GM18861 (cell line): ENCODE measurements around the gene DPH5.
"Not testable (repeated sequence)": the region's sequence is repeated elsewhere in the genome, so short reads cannot be mapped to it uniquely, and the experiment has no call there.

ENCODE experiments used
- ATAC-seq: cut with Tn5 transposase; IDR thresholded peaks from one replicate; pipeline ENCODE4 v1.9.1; 2021; ENCODE audit not compliant: unreplicated experiment

DPH5 gene

GRCh38 chr1:101032129-101032528 lies 6.5 kb upstream of the DPH5 start:
- ATAC-seq = not testable (repeated sequence)

DNA sequence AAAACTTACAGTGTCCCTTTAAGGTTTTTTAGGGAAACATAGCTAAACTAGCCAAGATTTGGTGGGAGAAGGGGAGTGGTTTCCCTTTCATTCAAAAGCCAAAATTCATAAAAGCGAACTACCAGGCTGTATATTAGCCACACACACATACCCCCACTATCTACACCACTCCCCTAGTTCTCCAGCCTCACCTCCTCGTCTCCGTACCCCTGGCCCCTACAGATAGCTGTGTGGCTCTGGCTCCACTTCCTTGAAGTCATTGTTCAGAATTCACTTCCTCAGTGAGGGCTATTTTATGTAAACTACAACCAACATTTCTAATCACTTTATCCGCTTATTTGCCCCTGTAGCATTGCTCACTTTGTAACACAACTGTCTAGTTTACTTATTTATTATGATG lies 5.3 kb upstream of the DPH5 start:
- no peak for ATAC-seq

DNA sequence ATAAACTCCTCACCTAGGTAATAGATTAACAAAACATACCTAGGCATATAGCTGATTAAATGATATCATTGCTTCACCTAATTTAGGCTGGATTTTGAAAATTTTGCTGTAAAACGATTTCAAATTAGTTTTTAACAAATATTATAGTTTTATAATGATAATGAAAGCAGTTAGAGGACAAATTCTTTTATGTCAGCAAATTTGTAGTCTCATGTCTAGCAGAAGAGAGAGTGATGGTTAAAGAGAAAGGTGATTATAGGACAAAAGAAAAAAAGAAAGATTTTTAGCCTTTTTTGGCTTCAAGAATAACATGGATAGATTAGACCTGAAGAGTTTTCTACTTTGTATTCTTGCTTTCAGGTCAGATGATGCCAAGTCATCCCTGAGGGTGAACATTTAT lies 3.6 kb upstream of the DPH5 start:
- ATAC-seq = no peak

- ATAC-seq = no peak
Observed at GRCh38 chr1:101028466-101028865, 2.9 kb upstream of the DPH5 start.

DNA sequence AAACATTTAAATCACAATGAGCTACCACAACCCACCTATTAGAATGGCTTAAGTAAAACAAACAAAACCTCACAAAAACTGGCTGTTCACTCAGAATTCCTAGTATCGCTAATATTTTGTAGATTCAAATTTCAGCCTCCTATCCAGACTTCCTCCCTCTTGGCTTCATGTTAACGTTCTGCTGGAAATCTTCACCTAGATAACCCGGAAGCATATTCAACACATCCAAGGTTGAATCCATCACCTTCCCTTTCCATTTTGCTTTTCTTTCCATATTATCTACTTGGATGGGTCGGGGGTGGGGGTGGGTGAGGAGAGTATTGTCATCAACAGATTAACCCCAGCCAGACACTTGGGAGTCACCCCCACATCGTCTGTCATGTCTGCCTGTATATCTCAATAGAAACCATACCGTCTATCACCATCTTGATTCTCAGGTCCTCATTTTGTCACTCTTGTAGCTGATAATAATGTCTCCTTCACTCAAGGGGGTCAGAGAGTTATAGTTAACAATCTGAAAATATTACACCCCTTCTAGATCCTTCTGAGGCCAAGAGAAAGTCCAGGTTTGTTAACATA lies 1.7 kb upstream of the DPH5 start:
- no peak for ATAC-seq

DNA sequence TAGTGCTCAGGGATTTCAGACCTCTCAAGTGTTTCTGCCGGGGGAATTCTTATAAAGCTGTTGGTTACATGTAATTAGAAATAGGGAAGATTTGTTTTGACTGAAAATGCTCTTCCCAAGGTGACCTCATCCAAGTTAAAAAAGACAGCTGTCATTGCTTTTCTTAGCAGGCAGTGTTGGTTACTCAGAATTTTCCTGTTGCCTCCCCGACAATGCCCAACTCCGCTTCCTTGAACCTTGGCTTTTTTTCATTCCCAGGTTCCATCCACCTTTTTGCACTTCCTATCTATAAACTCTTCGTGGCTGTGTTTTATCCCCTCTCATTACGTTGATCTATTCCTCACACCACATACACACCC lies 825 bp upstream of the DPH5 start:
- no peak for ATAC-seq

DNA sequence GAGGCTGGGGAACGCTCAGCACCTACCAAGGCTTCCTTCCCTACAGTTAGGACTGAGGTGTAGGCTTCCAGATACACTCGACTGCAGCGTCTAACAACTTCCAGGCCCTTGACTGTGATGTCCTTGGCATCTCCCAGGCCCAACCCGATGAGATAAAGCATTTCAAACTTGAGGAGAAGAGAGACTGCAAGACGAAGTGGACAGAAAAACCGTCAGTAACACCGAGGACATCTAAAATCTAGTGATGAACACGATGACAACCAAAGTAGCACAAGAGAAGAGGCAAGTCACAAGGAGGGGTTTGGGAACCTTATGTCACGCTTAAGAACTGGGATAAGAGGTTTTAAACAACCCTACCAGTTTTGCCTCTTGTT lies 314 bp downstream of the DPH5 start:
- peak; percentile 9 for ATAC-seq

DNA sequence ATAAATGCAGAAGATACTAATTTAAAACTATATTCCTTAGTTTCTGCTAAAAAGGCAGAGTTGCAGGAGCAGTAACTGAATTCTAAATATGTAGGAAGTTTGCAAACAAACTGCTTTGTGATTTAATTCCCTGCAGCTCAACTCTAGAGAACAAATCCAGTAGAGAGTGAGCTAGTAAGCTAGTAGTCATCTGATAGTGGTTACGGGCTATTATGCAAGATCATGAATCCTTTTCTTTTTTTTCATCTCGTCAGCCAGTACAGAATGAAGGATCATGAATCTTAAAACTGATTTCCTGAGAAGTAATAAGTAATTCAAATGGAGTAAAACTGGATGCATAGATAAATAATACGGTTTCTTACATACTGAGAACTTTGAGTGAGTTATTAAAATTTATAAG lies 3.3 kb downstream of the DPH5 start:
- ATAC-seq = no peak

GRCh38 chr1:101017448-101017847 lies 8.1 kb downstream of the DPH5 start:
- no peak for ATAC-seq

- no peak for ATAC-seq
Observed at GRCh38 chr1:101013776-101014175, 11.8 kb downstream of the DPH5 start.

GRCh38 chr1:101008229-101008834 lies 17.3 kb downstream of the DPH5 start:
- no peak for ATAC-seq

- ATAC-seq = no peak
Observed at GRCh38 chr1:101006553-101006952, 19.0 kb downstream of the DPH5 start.

- ATAC-seq = no peak
Observed at GRCh38 chr1:101005871-101006270, 19.7 kb downstream of the DPH5 start.

- ATAC-seq = no peak
Observed at GRCh38 chr1:101005183-101005582, 20.4 kb downstream of the DPH5 start.

DNA sequence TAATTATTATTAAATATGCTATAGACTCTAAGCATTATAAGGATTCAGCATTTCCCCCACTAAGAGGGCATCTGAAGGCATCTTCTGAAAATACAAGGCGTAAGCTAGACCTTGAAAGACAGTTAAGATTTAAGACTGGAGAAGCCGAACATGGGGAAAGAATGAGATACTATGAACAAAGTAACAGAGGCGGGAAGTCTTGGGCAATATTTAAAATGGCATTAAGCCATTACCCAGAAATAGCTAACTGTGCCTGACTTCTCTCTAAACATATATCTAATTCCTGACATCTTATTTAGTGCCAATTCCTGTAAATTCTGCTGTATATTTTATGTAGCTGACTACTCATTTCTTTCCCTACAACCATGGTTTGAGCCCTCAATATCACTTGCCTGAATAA lies 20.9 kb downstream of the DPH5 start:
- no peak for ATAC-seq

DNA sequence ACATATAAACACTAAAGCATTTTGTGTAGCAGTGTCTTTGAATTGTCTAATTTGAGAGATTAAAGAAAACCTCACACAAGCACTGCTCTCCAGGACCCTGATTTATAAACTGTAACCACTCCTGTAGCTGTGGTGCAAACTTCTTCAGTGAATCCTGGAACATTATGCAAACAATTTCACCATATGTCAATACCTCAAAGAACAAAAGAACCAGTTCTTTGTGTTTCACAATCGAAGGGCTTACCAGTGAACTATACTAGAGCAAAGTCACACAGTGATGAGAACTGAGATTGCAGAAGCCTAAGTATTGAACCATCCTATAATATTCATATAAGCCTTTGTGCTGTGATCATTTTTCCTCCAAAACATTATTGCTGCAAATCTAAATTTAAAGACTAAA lies 21.5 kb downstream of the DPH5 start:
- ATAC-seq = peak; percentile 35

DNA sequence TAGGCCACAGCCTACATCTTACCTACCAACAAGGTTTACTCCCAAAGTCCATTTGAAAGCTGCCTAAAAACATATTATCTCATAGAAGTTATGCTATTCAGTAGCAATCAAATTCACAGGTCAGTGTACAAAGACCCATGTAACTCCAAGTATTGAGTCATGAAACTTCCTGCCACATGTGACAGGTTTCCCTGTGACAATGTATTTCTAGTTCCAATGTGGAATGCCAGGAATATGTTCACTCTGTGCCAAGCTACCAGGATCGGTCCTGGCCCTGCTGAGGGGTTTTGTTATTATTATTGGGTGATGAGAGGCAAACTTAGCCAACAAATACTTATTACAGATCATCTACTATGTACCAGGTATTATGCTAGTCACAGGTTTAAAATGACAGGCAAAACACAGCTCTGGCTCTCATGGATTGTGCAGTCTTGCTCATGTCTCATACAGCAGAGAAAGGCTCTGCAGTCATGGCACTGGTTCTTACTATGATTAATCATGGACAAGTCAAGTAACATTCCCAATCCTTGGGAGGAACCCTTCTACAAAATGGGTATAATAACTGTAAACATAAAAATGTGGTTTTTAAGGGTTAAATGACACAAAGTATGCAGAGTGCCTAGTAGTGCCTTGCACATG lies 22.5 kb downstream of the DPH5 start:
- ATAC-seq = no peak

- peak; percentile 71 for ATAC-seq
Observed at GRCh38 chr1:101002551-101002950, 23.0 kb downstream of the DPH5 start.

DNA sequence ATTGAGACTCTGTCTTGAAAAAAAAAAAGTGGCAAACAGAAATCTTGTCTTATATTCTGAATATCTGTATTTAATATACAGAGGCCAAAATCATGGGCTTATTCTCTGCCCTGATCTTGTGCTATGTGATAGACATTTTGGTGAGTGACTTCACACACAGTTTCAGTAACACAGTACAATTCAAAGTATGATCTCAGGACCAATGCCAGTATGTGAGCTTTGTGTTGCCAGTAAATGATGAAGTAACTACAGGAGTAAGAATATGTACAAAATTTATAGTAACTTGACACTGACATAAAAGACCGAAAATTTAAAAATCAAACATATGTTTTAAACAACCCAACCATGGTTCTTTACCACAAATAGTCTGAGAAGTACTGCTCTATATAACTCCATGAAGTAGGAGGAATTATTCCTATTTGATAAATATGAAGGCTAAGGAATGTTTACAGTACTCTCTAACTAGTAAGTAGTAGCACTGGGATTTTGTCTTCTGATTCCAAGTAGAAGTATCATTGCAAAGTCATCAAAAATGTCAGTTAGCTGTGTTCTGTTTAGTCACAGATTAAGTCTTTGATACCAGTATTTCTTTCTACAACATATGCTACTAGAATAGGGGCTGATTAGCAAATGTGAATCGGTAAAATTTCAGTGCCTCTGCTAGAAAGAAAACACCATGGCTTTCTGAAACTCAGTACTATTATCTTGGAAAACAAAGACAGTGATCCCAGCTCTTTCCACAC lies 25.3 kb downstream of the DPH5 start:
- ATAC-seq = no peak

DNA sequence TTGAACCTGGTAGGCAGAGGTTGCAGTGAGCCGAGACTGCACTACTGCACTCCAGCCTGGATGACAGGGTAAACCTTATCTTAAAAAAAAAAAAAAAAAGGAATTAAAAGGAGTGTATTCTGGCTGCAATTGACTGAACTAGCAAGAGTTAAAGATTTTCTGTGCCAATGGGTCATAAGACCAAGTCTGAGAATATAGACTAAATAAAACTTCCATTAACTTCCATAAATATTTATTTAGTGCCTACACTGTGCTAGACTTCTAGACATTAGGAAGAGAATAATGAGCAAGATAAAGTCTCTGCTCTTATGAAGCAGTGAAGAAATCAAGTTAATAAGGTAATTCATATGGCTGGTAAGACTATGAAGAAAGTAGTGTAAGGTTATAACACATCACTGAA lies 27.2 kb downstream of the DPH5 start:
- ATAC-seq = no peak

- ATAC-seq = no peak
Observed at GRCh38 chr1:100995198-100995988, 30.2 kb downstream of the DPH5 start.
